SK-N-SH treated with all-trans-retinoic acid at 6 μM for 48 hours (cell line): ENCODE results near the gene FGD1.

ENCODE experiments used
- ATAC-seq: fragments of 200-7000 bp; cut with Tn5 transposase; 3 replicates; pipeline ENCODE4 v1.9.1; 2020; ENCODE audit warnings: mild to moderate bottlenecking, moderate library complexity
- BACH2 ChIP-seq: fragments of 250-450 bp; sonication (Bioruptor Pico); IDR thresholded peaks from 2 replicates; pipeline ENCODE4 v1.9.0; 2021; ENCODE audit warnings: mild to moderate bottlenecking, borderline replicate concordance
- CREB5 ChIP-seq: fragments of 250-450 bp; sonication (Bioruptor Pico); IDR thresholded peaks from 2 replicates; pipeline ENCODE4 v1.5.1; 2020; ENCODE audit warnings: low read depth, mild to moderate bottlenecking, moderate library complexity
- CSDC2 ChIP-seq: fragments of 250-450 bp; sonication (Bioruptor Pico); IDR thresholded peaks from 2 replicates; pipeline ENCODE4 v1.5.0; 2020; ENCODE audit warnings: mild to moderate bottlenecking, moderate library complexity
- CSRNP3 ChIP-seq: fragments of 250-450 bp; sonication (Bioruptor Pico); IDR thresholded peaks from 2 replicates; pipeline ENCODE4 v1.5.1; 2021; ENCODE audit warnings: mild to moderate bottlenecking, moderate library complexity
- ESRRG ChIP-seq: fragments of 250-450 bp; sonication (Bioruptor Pico); IDR thresholded peaks from 2 replicates; pipeline ENCODE4 v1.6.1; 2021; ENCODE audit warnings: mild to moderate bottlenecking
- OSR1 ChIP-seq: fragments of 250-450 bp; sonication (Bioruptor Pico); IDR thresholded peaks from 2 replicates; pipeline ENCODE4 v1.8.0; 2022; ENCODE audit warnings: moderate library complexity, mild to moderate bottlenecking, inconsistent platforms
- POU6F1 ChIP-seq: fragments of 250-450 bp; sonication (Bioruptor Pico); IDR thresholded peaks from 2 replicates; pipeline ENCODE4 v1.8.0; 2021; ENCODE audit warnings: low read depth, mild to moderate bottlenecking, moderate library complexity, borderline replicate concordance
- RARB ChIP-seq: fragments of 250-450 bp; sonication (Bioruptor Pico); IDR thresholded peaks from 2 replicates; pipeline ENCODE4 v1.8.0; 2021; ENCODE audit warnings: mild to moderate bottlenecking, moderate library complexity
- SNAI2 ChIP-seq: fragments of 250-450 bp; sonication (Bioruptor Pico); IDR thresholded peaks from 2 replicates; pipeline ENCODE4 v1.5.0; 2020; ENCODE audit warnings: mild to moderate bottlenecking, moderate library complexity
- TCF4 ChIP-seq: fragments of 250-450 bp; sonication (Bioruptor Pico); IDR thresholded peaks from 2 replicates; pipeline ENCODE4 v1.8.0; 2021; ENCODE audit warnings: mild to moderate bottlenecking, moderate library complexity, borderline replicate concordance
- TOX ChIP-seq: fragments of 250-450 bp; sonication (Bioruptor Pico); IDR thresholded peaks from 2 replicates; pipeline ENCODE4 v1.8.0; 2021; ENCODE audit warnings: mild to moderate bottlenecking, moderate library complexity, borderline replicate concordance
- ZFP3 ChIP-seq: fragments of 250-450 bp; sonication (Bioruptor Pico); IDR thresholded peaks from 2 replicates; pipeline ENCODE4 v1.5.0; 2020; ENCODE audit warnings: mild to moderate bottlenecking, moderate library complexity
- ZFP30 ChIP-seq: fragments of 450-650 bp; formaldehyde crosslinking; IDR thresholded peaks from 2 replicates; pipeline ENCODE4 v1.5.0; 2022; ENCODE audit warnings: mild to moderate bottlenecking, moderate library complexity
- ZNF565 ChIP-seq: fragments of 450-650 bp; formaldehyde crosslinking; conservative IDR thresholded peaks from 2 replicates; pipeline ENCODE4 v1.5.0; 2020; ENCODE audit warnings: low read depth, mild to moderate bottlenecking, moderate library complexity
- ZNF70 ChIP-seq: fragments of 450-650 bp; formaldehyde crosslinking; IDR thresholded peaks from 2 replicates; pipeline ENCODE4 v1.5.0; 2020; ENCODE audit warnings: mild to moderate bottlenecking, moderate library complexity

Gene FGD1

GRCh38 chrX:54534271-54534670 lies 38.2 kb upstream of the FGD1 start:
- no peak for ATAC-seq
- no peak for TF ChIP-seq ZNF70 (CRISPR knock-in tag)
- TF ChIP-seq CSRNP3, result no peak
- no peak for TF ChIP-seq BACH2 (CRISPR knock-in tag)
- TF ChIP-seq ZFP3 (CRISPR knock-in tag), result no peak
- TF ChIP-seq TCF4 (CRISPR knock-in tag), result no peak
- TF ChIP-seq POU6F1 (CRISPR knock-in tag), result no peak
- TF ChIP-seq ZFP30 (CRISPR knock-in tag), result no peak

- peak; percentile 55 for ATAC-seq
- no peak for TF ChIP-seq ZFP30 (CRISPR knock-in tag)
- TF ChIP-seq TOX, result no peak
- TF ChIP-seq RARB, result no peak
- no peak for TF ChIP-seq ZNF565 (CRISPR knock-in tag)
- TF ChIP-seq SNAI2, result no peak
- TF ChIP-seq ZNF70 (CRISPR knock-in tag), result no peak
These were observed 34.4 kb upstream of the FGD1 start for GRCh38 chrX:54530357-54530900.

- peak; percentile 92 for ATAC-seq
These were observed 33.7 kb upstream of the FGD1 start, which contains the start of gene GNL3L for GRCh38 chrX:54529552-54530356. GNL3L (plus strand) TSS chrX:54530219; CDS start chrX:54532567, 2,348 bp downstream.

More at GRCh38 chrX:54529552-54530356, 33.7 kb upstream of the FGD1 start, which contains the start of gene GNL3L:
- TF ChIP-seq CREB5 (CRISPR knock-in tag) (no peak), OSR1 (CRISPR knock-in tag) (no peak), POU6F1 (CRISPR knock-in tag) (no peak), CSRNP3 (no peak), BACH2 (CRISPR knock-in tag) (no peak), ESRRG (CRISPR knock-in tag) (0 out of 2 replicates have a peak, but pooled peaks have one; percentile 19), ZFP3 (CRISPR knock-in tag) (0 out of 2 replicates have a peak, but pooled peaks have one; percentile 28), CSDC2 (CRISPR knock-in tag) (0 out of 2 replicates have a peak, but pooled peaks have one; percentile 71)
